Activated CD4-positive, alpha-beta T cell treated with anti-CD3 and anti-CD28 coated beads for 4 hours (primary cell): ENCODE data around the gene CAMKK2.
"Not testable (repeated sequence)": the region's sequence is repeated elsewhere in the genome, so short reads cannot be mapped to it uniquely, and the experiment has no call there.

Experiments used
- DNase-seq, 2 donors: peaks; one replicate each; pipeline ENCODE4 v3.0.0-alpha.2; 2020

The CAMKK2 gene

GRCh38 chr12:121296618-121297434 is at the start of gene CAMKK2:
TSS of gene CAMKK2 (minus strand) at chr12:121296709. CDS start at chr12:121274526, 22,183 bp downstream.
- peak; percentile 86 to 87 for DNase-seq

- DNase-seq = no peak
These were observed 48.8 kb upstream of the CAMKK2 start for GRCh38 chr12:121345151-121345815.

- DNase-seq = no peak
These were observed 48.0 kb upstream of the CAMKK2 start for GRCh38 chr12:121344506-121344905.

- no peak for DNase-seq
These were observed 40.9 kb upstream of the CAMKK2 start for GRCh38 chr12:121337416-121337815.

GRCh38 chr12:121334513-121335343 is 38.2 kb upstream of the CAMKK2 start:
- DNase-seq = peak; percentile 8 to 35

- DNase-seq = no peak
These were observed 37.2 kb upstream of the CAMKK2 start for GRCh38 chr12:121333747-121334146.

- no peak for DNase-seq
These were observed 34.7 kb upstream of the CAMKK2 start for GRCh38 chr12:121331248-121331647.

GRCh38 chr12:121330692-121331091 is 34.2 kb upstream of the CAMKK2 start:
- no peak for DNase-seq

- DNase-seq = no peak
These were observed 33.7 kb upstream of the CAMKK2 start for GRCh38 chr12:121330195-121330594.

GRCh38 chr12:121328620-121329019 is 32.1 kb upstream of the CAMKK2 start:
- no peak for DNase-seq

GRCh38 chr12:121326996-121327674 is 30.6 kb upstream of the CAMKK2 start:
- DNase-seq = no peak

- DNase-seq = no peak
These were observed 29.4 kb upstream of the CAMKK2 start for GRCh38 chr12:121325922-121326396.

- DNase-seq = no peak
These were observed 27.4 kb upstream of the CAMKK2 start for GRCh38 chr12:121323908-121324307.

- DNase-seq = no peak
These were observed 21.6 kb upstream of the CAMKK2 start for GRCh38 chr12:121318121-121318520.

GRCh38 chr12:121314431-121314830 is 17.9 kb upstream of the CAMKK2 start:
- DNase-seq = no peak

GRCh38 chr12:121310231-121310630 is 13.7 kb upstream of the CAMKK2 start:
- not testable (repeated sequence) for DNase-seq

- not testable (repeated sequence) for DNase-seq
These were observed 10.9 kb upstream of the CAMKK2 start for GRCh38 chr12:121307397-121307796.

- DNase-seq = no peak
These were observed 7.8 kb upstream of the CAMKK2 start for GRCh38 chr12:121304306-121304705.

GRCh38 chr12:121301876-121302275 is 5.4 kb upstream of the CAMKK2 start:
- no peak for DNase-seq

- DNase-seq = no peak
These were observed 3.7 kb upstream of the CAMKK2 start for GRCh38 chr12:121300083-121300819.

- DNase-seq = no peak
These were observed 3.2 kb upstream of the CAMKK2 start for GRCh38 chr12:121299662-121300061.

- DNase-seq = not testable (repeated sequence)
These were observed 1.9 kb upstream of the CAMKK2 start for GRCh38 chr12:121298411-121298810.
